Skeletal muscle tissue (tissue), 1 donor: ENCODE measurements around the gene JUN. TPM values are rescaled to one million over a fixed set of nuclear protein-coding genes. Genes with fewer than 3 reads are reported as not detected.

Experiments
- total RNA-seq: library from RNA; depleted of rRNA; stranded (reverse); fragments of >200 nt; gene quantifications from one replicate; pipeline ENCODE4 v1.2.3, GENCODE V29; 2014

Gene JUN
- total RNA-seq, 1 donor from 2014 or later: 103 TPM

Other genes with a start within 250 kb of the JUN start
- gene OMA1, start 237.3 kb downstream of the JUN start, total RNA-seq: 134 TPM
- 0.52 TPM for gene TACSTD2, start 206.8 kb downstream of the JUN start, total RNA-seq
- gene MYSM1, start 84.0 kb downstream of the JUN start, total RNA-seq: 21.9 TPM